OCI-LY1 (cell line): ENCODE results near the gene POLR2F.
A peak's percentile ranks its signal among the peaks of the same experiment; 100 is the strongest.

Experiments
- H2AFZ ChIP-seq: fragments of 200-600 bp; sonication (generic), shearing (Covaris generic); 2 replicates; pipeline ENCODE4 v1.6.0; 2014; ENCODE audit warnings: antibody characterized with exemption, mild to moderate bottlenecking, low read length
- H3F3A ChIP-seq: fragments of 200-600 bp; sonication (generic), shearing (Covaris generic); 2 replicates; pipeline ENCODE4 v1.6.0; 2014; ENCODE audit warnings: mild to moderate bottlenecking, antibody characterized with exemption, low read length, moderate library complexity; ENCODE audit not compliant: insufficient read depth
- H3K27ac ChIP-seq: fragments of 200-600 bp; sonication (generic); 2 replicates; pipeline ENCODE4 v1.5.1; 2014; ENCODE audit warnings: low read length, mixed run types, mild to moderate bottlenecking, low read depth; ENCODE audit not compliant: poor library complexity, severe bottlenecking
- H3K27me3 ChIP-seq: fragments of 200-600 bp; sonication (generic); 2 replicates; pipeline ENCODE4 v1.6.0; 2014; ENCODE audit warnings: antibody characterized with exemption, mild to moderate bottlenecking, low read length, moderate library complexity; ENCODE audit not compliant: insufficient read depth
- H3K36me3 ChIP-seq: fragments of 200-600 bp; sonication (generic); 2 replicates; pipeline ENCODE4 v1.6.1; 2014; ENCODE audit warnings: mild to moderate bottlenecking, antibody characterized with exemption, low read length, moderate library complexity, mixed read lengths; ENCODE audit not compliant: insufficient read depth
- H3K4me1 ChIP-seq: fragments of 200-600 bp; sonication (generic); 2 replicates; pipeline ENCODE4 v1.5.1; 2014; ENCODE audit warnings: mild to moderate bottlenecking, low read length, moderate library complexity; ENCODE audit not compliant: insufficient read depth, severe bottlenecking
- H3K4me2 ChIP-seq: fragments of 200-600 bp; sonication (generic), shearing (Covaris generic); 2 replicates; pipeline ENCODE4 v1.6.1; 2014; ENCODE audit warnings: low read length
- H3K4me3 ChIP-seq: fragments of 200-600 bp; sonication (generic); 2 replicates; pipeline ENCODE4 v1.5.1; 2014; ENCODE audit warnings: low read length, low read depth, mild to moderate bottlenecking, mixed read lengths; ENCODE audit not compliant: poor library complexity, severe bottlenecking
- H3K79me2 ChIP-seq: fragments of 200-600 bp; shearing (Covaris generic); 2 replicates; pipeline ENCODE4 v1.6.1; 2016; ENCODE audit warnings: mixed run types, low read length, mixed read lengths; ENCODE audit not compliant: insufficient read depth
- H3K9ac ChIP-seq: fragments of 200-600 bp; sonication (generic), shearing (Covaris generic); 2 replicates; pipeline ENCODE4 v1.6.1; 2014; ENCODE audit warnings: mild to moderate bottlenecking, low read length, mixed read lengths
- H3K9me2 ChIP-seq: fragments of 200-600 bp; sonication (generic), shearing (Covaris generic); 2 replicates; pipeline ENCODE4 v1.6.1; 2014; ENCODE audit warnings: low read depth, mild to moderate bottlenecking, low read length, mixed read lengths
- H3K9me3 ChIP-seq: fragments of 200-600 bp; shearing (Covaris generic); 2 replicates; pipeline ENCODE4 v1.6.1; 2014; ENCODE audit warnings: low read length, mixed read lengths
- H4K20me1 ChIP-seq: fragments of 200-600 bp; sonication (generic), shearing (Covaris generic); 2 replicates; pipeline ENCODE4 v1.6.0; 2016; ENCODE audit warnings: mild to moderate bottlenecking, low read length; ENCODE audit not compliant: insufficient read depth
- EZH2 ChIP-seq: fragments of 200-600 bp; sonication (generic), shearing (Covaris generic); IDR thresholded peaks from 2 replicates; pipeline ENCODE4 v1.8.0; 2017; ENCODE audit warnings: borderline replicate concordance, mixed run types, mild to moderate bottlenecking, antibody characterized with exemption, low read length, moderate library complexity, mixed read lengths
- TF ChIP-seq, protein P1 (sequence below): fragments of 200-600 bp; sonication (generic), shearing (Covaris generic); IDR thresholded peaks from 2 replicates; pipeline ENCODE4 v1.5.1; 2017; ENCODE audit warnings: mild to moderate bottlenecking, antibody characterized with exemption, low read length, moderate library complexity, mixed read lengths

Gene POLR2F

DNA sequence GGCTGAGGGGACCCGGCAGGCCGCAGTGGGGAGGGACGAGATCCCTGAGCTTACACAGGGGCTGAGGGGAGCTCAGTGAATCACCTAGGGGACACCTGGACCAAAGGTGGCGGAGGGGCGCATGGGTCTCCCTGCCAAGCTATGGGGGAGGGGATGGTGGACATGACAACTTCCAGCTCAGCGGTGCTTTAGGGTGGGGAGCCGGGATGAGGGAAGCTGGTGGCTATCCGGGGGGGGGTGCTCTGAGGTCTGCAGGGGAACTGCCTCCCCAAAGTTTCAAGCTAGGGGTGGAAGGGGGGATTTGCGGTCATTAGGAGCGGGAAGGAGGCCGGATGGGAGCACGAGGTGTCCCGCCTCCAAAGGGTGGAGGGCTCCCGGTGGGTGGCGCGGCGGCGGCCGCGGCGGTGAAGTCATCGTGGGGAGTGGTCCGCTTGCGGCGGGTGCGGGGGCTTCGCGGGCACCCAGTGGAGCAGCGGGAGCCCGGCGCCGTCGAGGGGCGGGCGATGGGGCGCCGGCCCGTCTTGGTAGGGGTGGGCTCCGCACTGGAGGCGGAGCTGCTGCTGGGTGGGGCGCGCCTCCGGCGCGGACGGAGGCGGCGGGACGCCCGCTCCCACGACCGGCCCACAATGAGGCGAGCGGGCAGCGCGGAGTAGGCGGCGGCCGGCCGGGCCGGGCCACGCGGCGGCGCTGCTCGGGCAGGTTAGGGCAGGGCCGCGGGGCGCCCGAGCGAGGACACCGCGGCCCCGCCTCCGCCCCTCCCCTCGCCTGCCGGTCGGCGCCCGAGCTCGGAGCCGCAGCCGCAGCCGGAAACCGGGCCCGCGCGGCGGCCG is 47.8 kb upstream of the POLR2F start, which contains the start of gene MICALL1:
Gene MICALL1 (plus strand): TSS at position 764 of the 830 bp plus-strand sequence. CDS start 126 bp downstream, outside the sequence.
- no peaks in the 10 kb centered on the region for H3K9me2 ChIP-seq
- no peaks in the 10 kb centered on the region for H3K27me3 ChIP-seq
- no peaks in the 10 kb centered on the region for H4K20me1 ChIP-seq
- H2AFZ ChIP-seq, result peak within 1 kb of the TSS; percentile 62; the same call in 1 of the 2 replicates
- H3K27ac ChIP-seq, result peak within 1 kb of the TSS; percentile 30
- H3K9me3 ChIP-seq, result no peaks in the 10 kb centered on the region
- H3F3A ChIP-seq, result no peaks in the 10 kb centered on the region; the same call in 1 of the 2 replicates
- H3K36me3 ChIP-seq, result no peaks in the 10 kb centered on the region
- peak within 1 kb of the TSS; percentile 72 for H3K4me3 ChIP-seq
- H3K79me2 ChIP-seq, result no peaks in the 10 kb centered on the region
- H3K9ac ChIP-seq, result peak within 1 kb of the TSS; percentile 78
- no peak for TF ChIP-seq EZH2
- TF ChIP-seq, protein P1, sequence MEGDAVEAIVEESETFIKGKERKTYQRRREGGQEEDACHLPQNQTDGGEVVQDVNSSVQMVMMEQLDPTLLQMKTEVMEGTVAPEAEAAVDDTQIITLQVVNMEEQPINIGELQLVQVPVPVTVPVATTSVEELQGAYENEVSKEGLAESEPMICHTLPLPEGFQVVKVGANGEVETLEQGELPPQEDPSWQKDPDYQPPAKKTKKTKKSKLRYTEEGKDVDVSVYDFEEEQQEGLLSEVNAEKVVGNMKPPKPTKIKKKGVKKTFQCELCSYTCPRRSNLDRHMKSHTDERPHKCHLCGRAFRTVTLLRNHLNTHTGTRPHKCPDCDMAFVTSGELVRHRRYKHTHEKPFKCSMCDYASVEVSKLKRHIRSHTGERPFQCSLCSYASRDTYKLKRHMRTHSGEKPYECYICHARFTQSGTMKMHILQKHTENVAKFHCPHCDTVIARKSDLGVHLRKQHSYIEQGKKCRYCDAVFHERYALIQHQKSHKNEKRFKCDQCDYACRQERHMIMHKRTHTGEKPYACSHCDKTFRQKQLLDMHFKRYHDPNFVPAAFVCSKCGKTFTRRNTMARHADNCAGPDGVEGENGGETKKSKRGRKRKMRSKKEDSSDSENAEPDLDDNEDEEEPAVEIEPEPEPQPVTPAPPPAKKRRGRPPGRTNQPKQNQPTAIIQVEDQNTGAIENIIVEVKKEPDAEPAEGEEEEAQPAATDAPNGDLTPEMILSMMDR, result no peak
- peaks cover 19% of the 10 kb centered on the region for H3K4me1 ChIP-seq
- peak within 1 kb of the TSS; percentile 91 for H3K4me2 ChIP-seq

DNA sequence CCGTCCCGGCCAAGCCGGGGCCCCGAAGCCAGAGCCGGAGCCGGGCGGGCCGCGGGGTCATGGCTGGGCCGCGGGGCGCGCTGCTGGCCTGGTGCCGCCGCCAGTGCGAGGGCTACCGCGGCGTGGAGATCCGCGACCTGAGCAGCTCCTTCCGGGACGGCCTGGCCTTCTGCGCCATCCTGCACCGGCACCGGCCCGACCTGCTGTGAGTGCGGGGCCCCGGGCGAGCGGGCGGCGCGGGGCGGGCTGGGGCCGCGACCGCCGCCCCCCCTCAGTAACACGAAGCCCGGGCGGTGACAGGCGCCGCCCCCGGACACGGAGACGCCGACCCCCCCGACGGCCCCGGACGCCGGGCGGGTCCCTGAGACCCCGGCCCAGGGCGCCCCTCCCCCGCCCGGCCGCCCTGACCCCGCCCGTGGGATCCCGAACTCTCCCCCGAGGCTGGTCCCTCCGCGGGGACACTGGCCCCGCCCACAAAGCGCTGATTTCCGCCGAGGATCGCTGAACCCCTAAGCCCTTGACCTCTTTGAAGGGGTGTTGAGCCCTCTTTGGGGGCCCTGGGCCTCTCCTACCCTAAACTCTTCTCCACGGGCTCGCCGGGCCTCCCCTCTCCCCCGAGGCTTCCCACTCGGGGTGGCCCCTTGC is 47.0 kb upstream of the POLR2F start:
- Histone ChIP-seq H3K9ac (peak overlapping the region; percentile 78), H3K27ac (peak overlapping the region; percentile 30), H3K79me2 (no peaks in the 10 kb centered on the region), H3K4me3 (peak overlapping the region; percentile 67), H3K9me3 (no peaks in the 10 kb centered on the region), H3K4me1 (peaks cover 19% of the 10 kb centered on the region), H2AFZ (no peak overlapping the region), H3F3A (no peaks in the 10 kb centered on the region; the same call in 1 of the 2 replicates), H3K27me3 (no peaks in the 10 kb centered on the region), H3K4me2 (peak overlapping the region; percentile 91), H3K36me3 (no peaks in the 10 kb centered on the region), H4K20me1 (no peaks in the 10 kb centered on the region), H3K9me2 (no peaks in the 10 kb centered on the region)
- TF ChIP-seq, protein P1, result no peak
- no peak for TF ChIP-seq EZH2

DNA sequence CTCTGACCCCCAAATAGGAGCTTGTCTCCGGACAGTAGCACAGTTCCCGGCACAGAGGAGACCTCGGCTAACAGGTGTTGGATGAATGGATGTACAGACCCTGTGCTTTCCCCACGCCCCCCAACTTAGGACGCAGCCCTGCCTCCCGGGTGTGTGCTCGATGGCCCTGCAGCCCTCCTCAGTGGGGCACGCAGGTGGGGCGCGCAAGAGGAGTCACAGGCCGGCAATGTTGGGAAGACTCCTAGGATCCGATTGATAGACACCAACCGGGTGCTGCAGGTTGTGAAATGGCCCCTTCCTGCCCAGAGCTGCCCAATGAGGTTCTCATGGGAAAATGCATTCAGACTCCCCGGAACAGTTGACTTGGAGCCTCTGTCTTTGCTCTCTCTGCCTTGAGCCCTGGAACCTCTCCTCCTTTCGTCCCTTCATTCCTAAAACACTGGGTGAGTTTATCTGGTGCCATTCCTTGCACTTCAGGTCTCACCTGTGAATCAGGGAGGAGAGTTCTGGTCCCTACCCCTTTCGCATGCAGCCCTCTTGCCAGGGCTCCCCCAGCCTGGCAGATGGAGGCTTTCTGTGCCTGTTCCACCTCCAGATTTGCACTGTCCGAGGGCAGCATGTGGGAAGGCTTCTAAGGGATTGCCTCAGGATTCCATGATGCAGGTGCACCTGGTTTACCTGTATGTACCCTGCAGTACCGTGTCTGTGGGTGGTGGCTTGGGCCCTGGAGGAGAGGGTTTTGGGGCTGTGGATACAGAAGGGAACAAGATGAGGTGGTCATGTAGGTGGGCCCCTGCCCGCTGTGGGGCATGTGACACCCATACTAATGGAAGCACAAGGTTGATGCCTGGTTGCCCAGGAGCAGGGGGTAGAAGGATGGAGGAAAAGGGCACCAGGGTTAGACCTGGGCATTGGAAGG is 46.2 kb upstream of the POLR2F start:
- no peaks in the 10 kb centered on the region for H3K9me3 ChIP-seq
- no peaks in the 10 kb centered on the region; the same call in 1 of the 2 replicates for H3F3A ChIP-seq
- H3K4me3 ChIP-seq, result peak overlapping the region; percentile 67
- TF ChIP-seq, protein P1, result no peak
- TF ChIP-seq EZH2, result no peak
- H3K27me3 ChIP-seq, result no peaks in the 10 kb centered on the region
- peaks cover 19% of the 10 kb centered on the region for H3K4me1 ChIP-seq
- H4K20me1 ChIP-seq, result no peaks in the 10 kb centered on the region
- no peaks in the 10 kb centered on the region for H3K9me2 ChIP-seq
- peak overlapping the region; percentile 78 for H3K9ac ChIP-seq
- H3K79me2 ChIP-seq, result no peaks in the 10 kb centered on the region
- peak overlapping the region; percentile 30 for H3K27ac ChIP-seq
- H2AFZ ChIP-seq, result no peak overlapping the region
- H3K36me3 ChIP-seq, result no peaks in the 10 kb centered on the region
- peak overlapping the region; percentile 91 for H3K4me2 ChIP-seq
